ENCODE data around the gene CEND1.
A peak's percentile ranks its signal among the peaks of the same experiment; 100 is the strongest.
"Not testable (repeated sequence)": the region's sequence is repeated elsewhere in the genome, so short reads cannot be mapped to it uniquely, and the experiment has no call there.

The CEND1 gene

DNA sequence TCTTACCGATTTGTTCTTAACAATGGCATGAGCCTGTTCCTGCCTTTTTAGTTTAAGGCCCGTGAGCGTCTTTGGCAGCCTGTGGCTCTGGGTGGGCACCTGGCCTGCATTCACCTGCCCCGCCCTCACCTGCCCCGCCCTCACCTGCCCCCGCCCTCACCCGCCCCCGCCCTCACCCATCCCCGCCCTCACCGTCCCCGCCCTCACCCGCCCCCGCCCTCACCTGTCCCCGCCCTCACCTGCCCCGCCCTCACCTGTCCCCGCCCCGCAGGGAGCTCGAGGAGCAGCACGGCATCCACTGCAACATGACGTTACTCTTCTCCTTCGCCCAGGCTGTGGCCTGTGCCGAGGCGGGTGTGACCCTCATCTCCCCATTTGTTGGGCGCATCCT lies 26.8 kb downstream of the CEND1 start:
- no peak for DNase-seq

DNA sequence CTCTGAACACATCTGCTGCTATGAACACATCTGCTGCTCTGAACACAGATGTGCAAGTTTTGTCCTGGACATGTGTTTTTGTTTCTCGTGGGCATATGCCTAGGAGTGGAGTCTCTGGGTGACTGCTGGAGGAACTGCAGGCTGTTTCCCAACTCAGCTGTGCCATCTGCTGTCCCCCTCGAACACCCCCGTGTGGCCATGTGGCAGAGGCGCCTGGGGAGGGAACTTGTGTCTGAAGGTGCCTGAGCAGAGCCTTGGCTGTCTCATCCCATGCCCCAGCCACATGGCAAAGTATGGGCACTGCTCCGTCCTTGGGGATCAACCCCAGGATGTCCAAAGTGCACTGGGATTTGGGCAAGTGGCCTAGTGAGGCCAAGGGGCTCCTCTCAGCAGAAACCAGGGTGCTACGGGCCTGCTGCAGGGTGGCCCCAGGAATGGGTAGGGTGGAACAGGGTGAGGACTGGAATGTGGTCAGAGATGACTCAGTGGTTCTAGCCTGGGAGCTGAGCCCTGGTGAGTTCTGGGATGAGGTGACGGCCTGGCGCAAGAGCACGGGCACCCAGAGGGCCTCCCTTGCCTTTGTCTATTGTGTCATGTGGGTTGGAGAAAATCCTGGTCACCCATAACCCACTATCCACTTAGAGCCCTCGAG lies 27.3 kb downstream of the CEND1 start:
- no peak for DNase-seq

DNA sequence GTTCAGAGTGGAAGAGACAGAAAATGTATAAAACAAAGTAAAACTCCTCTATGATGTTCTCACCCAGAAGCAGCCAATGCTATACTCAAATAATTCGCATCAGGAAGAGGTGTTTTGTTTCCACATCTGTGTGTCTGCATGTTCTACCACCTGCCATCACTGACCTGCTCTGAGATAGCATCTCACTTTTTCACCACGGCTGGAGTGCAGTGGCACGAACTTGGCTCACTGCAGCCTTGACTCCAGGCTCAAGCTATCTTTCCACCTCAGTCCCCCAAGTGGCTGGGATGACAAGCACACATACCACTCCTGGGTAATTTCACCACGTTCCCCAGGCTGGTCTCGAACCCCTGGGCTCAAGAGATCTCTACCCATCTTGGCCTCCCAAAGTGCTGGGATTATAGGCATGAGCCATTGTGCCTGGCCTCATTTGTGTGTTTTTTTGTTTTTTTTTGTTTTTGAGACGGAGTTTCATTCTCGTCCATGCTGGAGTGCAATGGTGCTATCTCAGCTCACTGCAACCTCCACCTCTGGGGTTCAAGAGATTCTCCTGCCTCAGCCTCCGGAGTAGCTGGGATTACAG lies 28.3 kb downstream of the CEND1 start:
- DNase-seq: no peak

DNA sequence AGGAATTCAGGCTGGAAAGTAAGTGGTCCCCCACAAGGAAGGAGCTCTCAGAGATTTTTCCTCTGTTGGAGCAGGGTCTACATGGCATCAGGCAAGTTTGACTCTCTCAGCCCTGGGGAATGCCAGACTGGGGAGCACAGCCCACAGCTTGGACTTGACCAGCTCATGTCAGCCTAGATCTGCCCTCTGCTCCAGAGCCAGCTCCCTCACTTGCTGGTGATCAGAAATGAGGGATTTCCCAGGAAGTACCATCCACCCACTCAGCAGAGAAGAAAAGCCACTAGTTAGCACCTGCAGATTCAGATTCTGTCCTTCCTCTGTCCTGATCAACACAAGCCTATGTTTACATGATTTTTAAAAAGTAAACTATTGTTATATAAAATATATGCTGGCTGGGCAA lies 29.7 kb downstream of the CEND1 start:
- no peak for DNase-seq

DNA sequence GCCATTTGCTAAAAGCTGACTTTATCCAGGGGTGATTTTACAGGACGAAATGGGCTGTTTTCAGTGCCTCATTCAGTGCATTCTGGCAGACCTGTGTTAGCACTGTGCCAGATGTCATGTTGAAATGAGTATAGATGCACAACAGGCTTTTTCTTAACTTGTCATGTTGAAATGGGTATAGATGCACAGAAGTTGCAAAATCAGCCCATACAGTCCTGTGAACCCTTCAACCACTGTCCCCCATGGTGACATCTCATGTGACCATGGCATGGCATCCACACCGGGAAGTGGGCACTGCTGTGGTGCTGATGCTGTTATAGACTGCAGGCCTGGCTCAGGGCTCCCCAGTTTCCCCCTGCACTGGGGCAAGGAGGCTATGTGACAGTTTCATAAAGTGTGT lies 40.2 kb downstream of the CEND1 start:
- no peak for DNase-seq

DNA sequence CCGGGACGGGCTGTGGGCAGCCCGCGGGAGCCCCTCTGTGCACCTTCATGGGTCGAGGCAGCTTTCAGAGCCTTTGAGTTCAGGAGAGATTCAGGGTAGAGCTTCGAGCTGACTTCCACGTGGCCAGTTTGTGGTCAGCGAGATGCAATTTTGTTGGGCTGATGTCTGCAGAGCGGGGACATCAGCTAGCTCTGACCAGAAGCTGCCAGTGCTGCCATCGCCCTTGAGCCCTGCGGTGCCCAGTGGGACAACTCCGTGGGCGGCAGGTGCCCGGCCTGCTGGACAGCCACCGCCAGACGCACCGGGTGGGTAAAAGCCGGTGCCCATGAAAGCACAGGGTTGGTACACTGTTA lies 41.9 kb downstream of the CEND1 start:
- DNase-seq: no peak

DNA sequence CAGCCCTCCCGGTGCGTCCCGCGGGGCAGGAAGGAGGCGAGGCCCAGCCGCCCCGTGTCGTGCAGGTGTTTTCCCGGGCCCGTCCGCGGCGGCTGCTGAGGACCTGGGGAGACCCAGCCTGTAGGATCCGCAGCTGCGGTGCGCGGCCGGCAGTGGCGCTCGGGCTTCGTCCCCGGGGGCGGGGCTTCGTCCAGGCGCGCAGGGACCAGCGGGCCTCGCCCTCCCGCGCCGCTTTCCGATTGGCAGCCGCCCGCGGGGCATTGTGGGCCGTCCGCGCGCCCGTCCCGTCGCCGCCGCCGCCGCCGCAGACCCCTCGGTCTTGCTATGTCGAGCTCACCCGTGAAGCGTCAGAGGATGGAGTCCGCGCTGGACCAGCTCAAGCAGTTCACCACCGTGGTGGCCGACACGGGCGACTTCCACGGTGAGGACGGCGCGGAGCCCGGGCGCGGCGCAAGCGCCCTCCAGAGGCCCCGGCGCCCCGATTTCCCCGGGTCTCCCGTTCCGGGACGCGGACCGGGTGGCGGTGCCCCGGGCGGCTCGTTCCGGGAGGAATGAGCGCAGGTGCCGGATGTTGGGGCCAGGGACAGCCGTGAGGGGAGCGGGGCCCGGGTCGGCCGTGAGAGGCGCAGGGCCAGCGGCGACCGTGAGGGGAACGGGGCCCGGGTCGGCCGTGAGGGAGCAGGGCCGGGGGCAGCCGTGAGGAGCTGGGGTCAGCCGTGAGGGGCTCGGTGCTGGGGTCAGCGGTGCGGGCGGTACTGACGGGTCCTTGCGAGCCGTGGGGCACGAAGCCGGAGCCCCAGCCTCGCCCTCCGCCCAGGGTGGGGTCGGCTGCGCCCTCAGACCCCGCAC lies 42.5 kb downstream of the CEND1 start, which contains the start of gene TALDO1:
TSS of gene TALDO1 (plus strand) at position 307 of the 849 bp plus-strand sequence. CDS start at position 325, 18 bp downstream.
- peak; percentile 65 for DNase-seq

DNA sequence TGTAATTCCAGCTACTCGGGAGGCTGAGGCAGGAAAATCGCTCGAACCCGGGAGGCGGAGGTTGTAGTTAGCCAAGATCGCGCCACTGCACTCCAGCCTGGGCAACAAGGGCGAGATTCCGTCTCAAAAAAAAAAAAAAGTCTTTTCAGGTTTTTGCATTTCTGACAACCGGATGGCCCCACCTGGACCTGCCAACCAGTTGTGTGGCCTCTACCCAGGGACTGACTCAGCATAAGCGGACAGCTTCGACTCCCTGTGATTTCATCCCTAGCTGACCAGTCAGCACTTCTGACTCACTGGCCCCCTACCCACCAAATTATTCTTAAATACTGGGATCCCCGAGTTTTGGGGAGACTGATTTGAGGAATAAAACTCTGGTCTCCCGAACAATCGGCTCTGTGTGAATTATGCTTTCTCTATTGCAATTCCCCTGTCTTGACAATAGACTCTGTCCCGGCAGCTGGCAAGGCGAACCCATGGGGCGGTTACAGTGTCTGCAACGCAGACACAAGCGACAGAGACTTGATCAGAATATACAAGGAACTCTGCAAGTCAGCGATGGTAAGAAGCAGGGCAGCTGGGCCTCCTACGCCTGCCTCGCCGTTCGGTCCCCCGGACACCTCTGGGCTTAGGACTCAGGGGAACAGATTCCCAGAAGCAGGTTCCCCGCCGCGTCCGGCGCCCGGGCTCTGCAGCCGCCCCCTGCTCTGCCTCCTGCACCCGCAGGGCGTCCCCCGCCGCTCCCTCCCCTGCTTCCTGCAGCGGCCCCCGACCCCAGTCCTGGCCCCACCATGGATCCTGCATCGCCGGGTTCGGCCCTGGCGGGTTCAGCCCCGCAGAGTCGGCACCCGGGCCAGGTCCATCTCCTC lies 43.4 kb downstream of the CEND1 start:
- DNase-seq: peak; percentile 28

DNA sequence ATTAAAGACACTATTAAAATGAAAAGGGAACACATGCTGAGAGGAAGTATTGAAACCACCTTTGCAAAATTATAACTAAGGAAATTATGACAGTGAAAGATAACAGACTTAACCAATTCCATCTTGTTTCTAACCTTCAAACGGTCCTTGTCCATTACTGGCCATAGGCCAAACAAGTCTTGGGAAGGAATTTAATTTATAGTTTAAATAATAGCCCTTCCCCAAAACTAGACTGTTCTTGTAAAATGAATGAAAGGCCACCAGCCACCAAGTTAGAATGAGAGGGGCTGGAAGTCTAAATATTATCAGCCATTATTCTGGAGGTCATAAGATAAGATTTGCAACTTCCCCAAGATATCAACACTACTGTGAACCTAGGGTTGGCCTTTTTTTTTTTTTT lies 44.5 kb downstream of the CEND1 start:
- no peak for DNase-seq

DNA sequence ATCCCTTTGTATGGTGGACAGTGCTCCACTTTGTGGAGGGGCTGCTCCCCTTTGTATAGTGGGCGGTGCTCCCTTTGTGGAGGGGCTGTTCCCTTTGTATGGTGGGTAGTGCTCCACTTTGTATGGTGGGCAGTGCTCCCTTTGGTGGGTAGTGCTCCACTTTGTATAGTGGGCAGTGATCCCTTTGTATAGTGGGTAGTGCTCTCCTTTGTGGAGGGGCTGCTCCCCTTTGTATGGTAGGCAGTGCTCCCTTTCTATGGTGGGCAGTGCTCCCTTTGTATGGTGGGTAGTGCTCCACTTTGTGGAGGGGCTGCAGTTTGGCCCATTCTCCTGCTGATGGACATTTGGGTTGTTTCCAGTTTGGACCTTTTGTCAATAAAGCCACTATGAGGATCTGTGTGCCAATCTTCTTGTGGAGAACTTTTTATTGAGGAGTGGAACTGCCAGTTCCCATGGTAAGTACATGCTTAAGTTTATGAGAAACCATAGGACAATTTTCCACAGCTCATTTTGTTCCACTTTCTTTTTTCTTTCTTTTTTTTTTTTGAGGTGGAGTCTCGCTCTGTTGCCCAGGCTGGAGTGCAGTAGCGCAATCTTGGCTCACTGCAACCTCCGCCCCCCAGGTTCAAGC lies 47.2 kb downstream of the CEND1 start:
- no peak for DNase-seq

DNA sequence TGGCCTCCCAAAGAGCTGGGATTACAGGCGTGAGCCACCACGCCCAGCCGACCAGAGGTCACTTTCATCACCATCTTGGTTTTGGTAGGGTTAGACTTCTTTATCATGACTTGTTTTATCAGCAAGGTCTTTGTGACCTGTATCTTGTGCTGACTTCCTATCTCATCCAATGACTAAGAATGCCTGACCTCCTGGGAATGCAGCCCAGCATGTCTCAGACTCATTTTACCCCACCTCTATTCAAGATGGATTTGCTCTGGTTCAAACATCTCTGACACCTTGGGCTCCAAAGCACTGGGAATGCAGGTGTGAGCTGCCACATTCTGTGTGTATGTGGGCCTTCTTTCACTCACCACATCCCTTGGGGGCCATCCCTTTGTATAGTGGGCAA lies 47.7 kb downstream of the CEND1 start:
- no peak for DNase-seq

DNA sequence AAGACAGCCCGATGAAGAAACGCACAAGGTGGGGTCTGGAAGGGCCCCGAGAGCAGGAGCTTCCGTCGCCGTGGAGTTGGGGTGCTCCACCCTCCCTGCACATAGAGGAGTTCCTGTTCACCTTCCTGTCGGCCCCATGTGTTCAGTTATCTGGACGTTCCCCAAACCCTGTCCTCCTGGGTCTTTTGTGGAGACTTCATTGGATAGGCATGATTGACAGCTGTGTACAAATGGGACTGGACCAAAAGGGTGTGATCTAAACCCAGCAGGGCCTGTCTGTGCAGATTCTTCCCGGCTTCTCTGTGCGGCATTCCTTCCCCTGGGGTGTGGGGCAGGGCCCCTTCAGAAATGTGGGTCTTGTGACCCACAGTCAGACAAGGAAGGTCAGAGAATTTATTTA lies 52.0 kb downstream of the CEND1 start:
- DNase-seq: not testable (repeated sequence)

DNA sequence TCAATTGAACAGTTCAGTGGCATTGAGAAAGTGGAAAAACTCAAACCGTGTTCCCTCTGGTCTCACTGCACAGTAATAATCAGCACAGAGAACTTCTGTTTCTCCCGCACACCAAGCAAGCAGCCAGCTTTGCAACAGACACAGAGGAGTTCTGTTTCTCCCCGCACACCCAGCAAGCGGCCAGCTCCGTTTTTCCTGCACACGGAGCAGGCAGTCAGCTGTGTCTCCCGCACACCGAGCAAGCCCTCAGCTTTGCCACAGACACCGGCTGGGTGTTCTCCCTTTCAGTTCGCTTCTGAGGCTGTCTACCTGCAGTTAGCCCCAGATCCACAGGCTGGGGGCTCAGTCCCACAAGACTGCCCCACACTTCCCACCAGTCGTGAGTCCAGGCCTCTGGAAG lies 52.5 kb downstream of the CEND1 start:
- DNase-seq: no peak
